HepG2 (cell line): ENCODE measurements around the gene SNAI1. TPM values are rescaled to one million over a fixed set of nuclear protein-coding genes. Genes with fewer than 3 reads are reported as not detected.
A peak's percentile ranks its signal among the peaks of the same experiment; 100 is the strongest.

Source experiments
- BCL6 ChIP-seq: IDR thresholded peaks from 2 replicates; pipeline ENCODE4 v1.6.1; 2016; ENCODE audit warnings: missing genetic modification reagents, missing compliant biosample characterization
- CHCHD3 ChIP-seq: sonication (generic); formaldehyde crosslinking; IDR thresholded peaks from 2 replicates; pipeline ENCODE4 v1.8.0; 2022; ENCODE audit warnings: mild to moderate bottlenecking, missing genetic modification reagents, moderate library complexity
- KDM5A ChIP-seq: fragments of 200-600 bp; sonication (generic); IDR thresholded peaks from 2 replicates; pipeline ENCODE4 v1.7.0; 2018; ENCODE audit warnings: antibody characterized with exemption, mild to moderate bottlenecking, low read length, borderline replicate concordance
- PAF1 ChIP-seq: IDR thresholded peaks from 2 replicates; pipeline ENCODE4 v1.6.1; 2016; ENCODE audit warnings: missing genetic modification reagents, missing compliant biosample characterization
- SMC3 ChIP-seq: IDR thresholded peaks from 2 replicates; pipeline ENCODE4 v1.6.1; 2011; ENCODE audit warnings: low read length, improper control_type of control experiment
- THAP11 ChIP-seq: IDR thresholded peaks from 2 replicates; pipeline ENCODE4 v1.6.1; 2016; ENCODE audit warnings: missing biosample characterization, missing genetic modification reagents
- TOPORS ChIP-seq: sonication (generic); formaldehyde crosslinking; IDR thresholded peaks from 2 replicates; pipeline ENCODE4 v1.8.0; 2023; ENCODE audit warnings: mild to moderate bottlenecking, missing genetic modification reagents
- YEATS4 ChIP-seq: sonication (generic); formaldehyde crosslinking; IDR thresholded peaks from 2 replicates; pipeline ENCODE4 v1.4.0; 2020; ENCODE audit warnings: missing genetic modification reagents, borderline replicate concordance
- ZNF138 ChIP-seq: sonication (generic); formaldehyde crosslinking; IDR thresholded peaks from 2 replicates; pipeline ENCODE4 v1.5.0; 2020; ENCODE audit warnings: mild to moderate bottlenecking, low read depth, missing genetic modification reagents
- ZNF556 ChIP-seq: sonication (generic); formaldehyde crosslinking; IDR thresholded peaks from 2 replicates; pipeline ENCODE4 v1.4.0; 2020; ENCODE audit warnings: mild to moderate bottlenecking, missing genetic modification reagents, borderline replicate concordance
- ZNF724P ChIP-seq: sonication (generic); formaldehyde crosslinking; IDR thresholded peaks from 2 replicates; pipeline ENCODE4 v1.8.0; 2022; ENCODE audit warnings: missing genetic modification reagents, borderline replicate concordance
- ZNF75D ChIP-seq: sonication (generic); formaldehyde crosslinking; IDR thresholded peaks from 2 replicates; pipeline ENCODE4 v1.8.1; 2023; ENCODE audit warnings: missing genetic modification reagents, mild to moderate bottlenecking, borderline replicate concordance
- ZSCAN22 ChIP-seq: sonication (generic); formaldehyde crosslinking; IDR thresholded peaks from 2 replicates; pipeline ENCODE4 v1.4.0; 2020; ENCODE audit warnings: mild to moderate bottlenecking, missing genetic modification reagents
- polyA plus RNA-seq, 8 experiments: library from polyadenylated mRNA; depleted of rRNA in 3 of 8; stranded (reverse) in 7 of 8; unstranded in 1 of 8; fragments of >200 nt; fragmentation: Illumina TruSeq in 4 of 8; extraction: Trizol in 4 of 8; gene quantifications; 2 replicates each; pipeline versions ENCODE4 v1.2.1 to v1.2.3, GENCODE V29; 2011 to 2016; ENCODE audit warnings: low read depth in 4 of 8, missing spikeins in 1 of 8, mixed read lengths in 1 of 8; ENCODE audit not compliant: insufficient read depth in 1 of 8
- total RNA-seq, 5 experiments: library from RNA; depleted of rRNA; stranded (reverse); fragments of >200 nt; fragmentation: Illumina TruSeq; extraction: Trizol; gene quantifications; 2 replicates each; pipeline ENCODE4 v1.2.3, GENCODE V29; 2016; ENCODE audit warnings: low read depth in 1 of 5
- TF ChIP-seq, protein P1 (sequence below): sonication (generic); formaldehyde crosslinking; IDR thresholded peaks from 2 replicates; pipeline ENCODE4 v1.8.1; 2023; ENCODE audit warnings: mild to moderate bottlenecking, moderate library complexity, missing genetic modification reagents
- TF ChIP-seq, protein P2 (sequence below): sonication (generic); formaldehyde crosslinking; IDR thresholded peaks from 2 replicates; pipeline ENCODE4 v1.4.0; 2020; ENCODE audit warnings: missing genetic modification reagents
- TF ChIP-seq, protein P3 (sequence below): sonication (generic); formaldehyde crosslinking; IDR thresholded peaks from 2 replicates; pipeline ENCODE4 v1.5.1; 2020; ENCODE audit warnings: mild to moderate bottlenecking, missing genetic modification reagents, moderate library complexity
- TF ChIP-seq, protein P4 (sequence below): sonication (generic); formaldehyde crosslinking; IDR thresholded peaks from 2 replicates; pipeline ENCODE4 v1.9.0; 2021; ENCODE audit warnings: missing genetic modification reagents, borderline replicate concordance

Gene SNAI1
- total and polyA plus RNA-seq, 2 of the 13 experiments (the other 11 are each of a cell fraction or from before 2014, with no cell fraction given), result 1.3 to 1.4 TPM

DNA sequence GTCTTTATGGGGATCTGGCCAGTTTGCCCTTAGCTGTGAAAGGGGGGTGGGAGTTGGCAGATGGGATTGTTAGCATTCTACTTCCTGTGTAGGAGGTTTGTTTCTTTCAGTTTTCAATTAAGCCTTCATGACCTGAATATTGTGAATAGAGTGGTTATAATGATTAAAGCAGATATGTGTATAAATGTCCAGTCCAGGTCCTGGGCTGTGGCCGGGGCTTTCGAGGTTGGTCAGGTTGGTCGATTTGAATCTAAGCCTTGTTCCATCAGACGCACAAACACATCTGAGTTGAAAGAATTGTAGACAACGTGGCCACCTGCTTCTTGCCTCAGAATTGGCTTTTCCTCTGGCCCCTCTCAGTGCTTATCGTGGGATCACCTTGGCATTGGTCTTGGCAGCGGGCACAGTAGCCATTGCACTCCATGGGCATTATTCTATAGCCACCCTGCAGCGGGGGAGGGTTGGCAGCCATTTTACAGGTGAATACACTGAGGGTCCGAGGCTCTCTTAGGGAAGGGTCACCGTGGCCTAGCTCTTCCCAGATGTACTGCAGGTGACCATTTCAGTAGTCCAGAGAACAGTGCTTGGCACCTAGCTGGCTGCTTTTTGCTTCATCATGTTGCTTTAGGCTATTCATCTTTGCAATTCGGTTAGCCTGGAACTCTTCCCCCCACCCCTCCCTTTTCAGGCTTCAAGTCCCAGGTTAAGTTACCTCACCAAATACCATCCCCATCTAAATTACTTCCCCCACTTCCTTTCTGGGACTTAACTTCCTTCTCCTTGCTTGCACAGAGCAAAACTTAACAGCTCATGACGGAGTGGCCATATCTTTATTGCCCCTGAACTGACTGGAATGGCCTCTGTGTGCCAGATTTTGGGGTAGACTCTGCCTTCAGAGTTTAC lies 45.5 kb upstream of the SNAI1 start (continued):
- TF ChIP-seq YEATS4 (CRISPR knock-in tag) (0 out of 2 replicates have a peak, but pooled peaks have one; percentile 40), PAF1 (CRISPR knock-in tag) (no peak), THAP11 (CRISPR knock-in tag) (no peak; the same call in 1 of the 2 replicates), CHCHD3 (CRISPR knock-in tag) (no peak), ZNF556 (no peak), ZNF75D (no peak), ZNF138 (CRISPR knock-in tag) (no peak; the same call in 1 of the 2 replicates), BCL6 (CRISPR knock-in tag) (no peak), TOPORS (no peak), ZSCAN22 (CRISPR knock-in tag) (no peak), ZNF724P (peak; percentile 42; the same call in 1 of the 2 replicates), KDM5A (no peak), SMC3 (no peak)
- TF ChIP-seq, protein P1, sequence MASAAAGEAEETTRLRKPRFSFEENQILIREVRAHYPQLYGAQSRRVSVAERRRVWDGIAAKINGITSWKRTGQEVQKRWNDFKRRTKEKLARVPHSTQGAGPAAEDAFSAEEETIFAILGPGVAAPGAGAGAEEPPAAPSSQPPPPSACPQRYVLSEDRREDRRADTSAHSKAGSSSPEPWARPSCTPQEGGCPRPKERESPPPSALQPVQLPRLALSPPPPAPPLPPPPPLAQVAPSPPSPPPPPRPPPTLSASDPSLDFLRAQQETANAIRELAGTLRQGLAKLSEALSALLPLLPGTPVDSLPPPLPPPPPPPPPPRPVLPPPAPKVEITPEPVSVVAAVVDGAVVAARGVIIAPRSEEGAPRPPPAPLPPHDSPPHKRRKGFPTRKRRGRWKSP (CRISPR knock-in tag), result no peak
- TF ChIP-seq, protein P2, sequence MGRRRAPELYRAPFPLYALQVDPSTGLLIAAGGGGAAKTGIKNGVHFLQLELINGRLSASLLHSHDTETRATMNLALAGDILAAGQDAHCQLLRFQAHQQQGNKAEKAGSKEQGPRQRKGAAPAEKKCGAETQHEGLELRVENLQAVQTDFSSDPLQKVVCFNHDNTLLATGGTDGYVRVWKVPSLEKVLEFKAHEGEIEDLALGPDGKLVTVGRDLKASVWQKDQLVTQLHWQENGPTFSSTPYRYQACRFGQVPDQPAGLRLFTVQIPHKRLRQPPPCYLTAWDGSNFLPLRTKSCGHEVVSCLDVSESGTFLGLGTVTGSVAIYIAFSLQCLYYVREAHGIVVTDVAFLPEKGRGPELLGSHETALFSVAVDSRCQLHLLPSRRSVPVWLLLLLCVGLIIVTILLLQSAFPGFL (CRISPR knock-in tag), result no peak
- TF ChIP-seq, protein P3, sequence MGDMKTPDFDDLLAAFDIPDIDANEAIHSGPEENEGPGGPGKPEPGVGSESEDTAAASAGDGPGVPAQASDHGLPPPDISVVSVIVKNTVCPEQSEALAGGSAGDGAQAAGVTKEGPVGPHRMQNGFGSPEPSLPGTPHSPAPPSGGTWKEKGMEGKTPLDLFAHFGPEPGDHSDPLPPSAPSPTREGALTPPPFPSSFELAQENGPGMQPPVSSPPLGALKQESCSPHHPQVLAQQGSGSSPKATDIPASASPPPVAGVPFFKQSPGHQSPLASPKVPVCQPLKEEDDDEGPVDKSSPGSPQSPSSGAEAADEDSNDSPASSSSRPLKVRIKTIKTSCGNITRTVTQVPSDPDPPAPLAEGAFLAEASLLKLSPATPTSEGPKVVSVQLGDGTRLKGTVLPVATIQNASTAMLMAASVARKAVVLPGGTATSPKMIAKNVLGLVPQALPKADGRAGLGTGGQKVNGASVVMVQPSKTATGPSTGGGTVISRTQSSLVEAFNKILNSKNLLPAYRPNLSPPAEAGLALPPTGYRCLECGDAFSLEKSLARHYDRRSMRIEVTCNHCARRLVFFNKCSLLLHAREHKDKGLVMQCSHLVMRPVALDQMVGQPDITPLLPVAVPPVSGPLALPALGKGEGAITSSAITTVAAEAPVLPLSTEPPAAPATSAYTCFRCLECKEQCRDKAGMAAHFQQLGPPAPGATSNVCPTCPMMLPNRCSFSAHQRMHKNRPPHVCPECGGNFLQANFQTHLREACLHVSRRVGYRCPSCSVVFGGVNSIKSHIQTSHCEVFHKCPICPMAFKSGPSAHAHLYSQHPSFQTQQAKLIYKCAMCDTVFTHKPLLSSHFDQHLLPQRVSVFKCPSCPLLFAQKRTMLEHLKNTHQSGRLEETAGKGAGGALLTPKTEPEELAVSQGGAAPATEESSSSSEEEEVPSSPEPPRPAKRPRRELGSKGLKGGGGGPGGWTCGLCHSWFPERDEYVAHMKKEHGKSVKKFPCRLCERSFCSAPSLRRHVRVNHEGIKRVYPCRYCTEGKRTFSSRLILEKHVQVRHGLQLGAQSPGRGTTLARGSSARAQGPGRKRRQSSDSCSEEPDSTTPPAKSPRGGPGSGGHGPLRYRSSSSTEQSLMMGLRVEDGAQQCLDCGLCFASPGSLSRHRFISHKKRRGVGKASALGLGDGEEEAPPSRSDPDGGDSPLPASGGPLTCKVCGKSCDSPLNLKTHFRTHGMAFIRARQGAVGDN (CRISPR knock-in tag), result no peak; the same call in 1 of the 2 replicates
- TF ChIP-seq, protein P4, sequence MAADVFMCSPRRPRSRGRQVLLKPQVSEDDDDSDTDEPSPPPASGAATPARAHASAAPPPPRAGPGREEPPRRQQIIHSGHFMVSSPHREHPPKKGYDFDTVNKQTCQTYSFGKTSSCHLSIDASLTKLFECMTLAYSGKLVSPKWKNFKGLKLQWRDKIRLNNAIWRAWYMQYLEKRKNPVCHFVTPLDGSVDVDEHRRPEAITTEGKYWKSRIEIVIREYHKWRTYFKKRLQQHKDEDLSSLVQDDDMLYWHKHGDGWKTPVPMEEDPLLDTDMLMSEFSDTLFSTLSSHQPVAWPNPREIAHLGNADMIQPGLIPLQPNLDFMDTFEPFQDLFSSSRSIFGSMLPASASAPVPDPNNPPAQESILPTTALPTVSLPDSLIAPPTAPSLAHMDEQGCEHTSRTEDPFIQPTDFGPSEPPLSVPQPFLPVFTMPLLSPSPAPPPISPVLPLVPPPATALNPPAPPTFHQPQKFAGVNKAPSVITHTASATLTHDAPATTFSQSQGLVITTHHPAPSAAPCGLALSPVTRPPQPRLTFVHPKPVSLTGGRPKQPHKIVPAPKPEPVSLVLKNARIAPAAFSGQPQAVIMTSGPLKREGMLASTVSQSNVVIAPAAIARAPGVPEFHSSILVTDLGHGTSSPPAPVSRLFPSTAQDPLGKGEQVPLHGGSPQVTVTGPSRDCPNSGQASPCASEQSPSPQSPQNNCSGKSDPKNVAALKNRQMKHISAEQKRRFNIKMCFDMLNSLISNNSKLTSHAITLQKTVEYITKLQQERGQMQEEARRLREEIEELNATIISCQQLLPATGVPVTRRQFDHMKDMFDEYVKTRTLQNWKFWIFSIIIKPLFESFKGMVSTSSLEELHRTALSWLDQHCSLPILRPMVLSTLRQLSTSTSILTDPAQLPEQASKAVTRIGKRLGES (CRISPR knock-in tag), result no peak
